Measurements from ENCODE around the gene TMC1. TPM values are rescaled to one million over a fixed set of nuclear protein-coding genes. Genes with fewer than 3 reads are reported as not detected.

The TMC1 gene
- total RNA-seq, 1 donor from 2014 or later: not detected

DNA sequence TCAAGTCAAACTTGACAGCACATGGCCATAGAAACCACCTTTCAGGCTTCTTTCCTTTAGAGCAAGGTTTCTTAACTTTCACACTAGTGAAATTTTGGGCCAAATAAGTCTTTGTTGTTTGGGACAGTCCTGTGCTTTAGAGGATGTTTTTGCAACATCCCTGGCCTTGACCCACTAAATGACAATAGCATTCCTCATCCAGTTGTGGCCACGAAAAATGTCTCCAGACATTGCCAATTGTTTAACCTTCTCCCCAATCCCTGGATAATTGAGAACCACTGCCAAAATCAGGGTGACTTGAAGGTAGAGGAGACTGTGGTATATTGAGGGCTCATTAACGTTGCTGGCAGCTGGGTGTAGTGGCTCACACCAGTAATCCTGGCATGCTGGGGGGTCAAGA lies 359.4 kb downstream of the TMC1 start:
- H3K9me3 Mint-ChIP-seq: peaks cover 23% of the 10 kb centered on the region
- no peak overlapping the region for H3K27ac Mint-ChIP-seq
- no peak for TF ChIP-seq CTCF (IDR thresholded peaks at IDR 0.05; ENCODE audit: unreplicated experiment)
- peaks cover 7% of the 10 kb centered on the region for H3K36me3 Mint-ChIP-seq
- H3K4me1 Mint-ChIP-seq: no peaks in the 10 kb centered on the region
- DNase-seq (ENCODE audit: low spot score in 2 of 2, unreplicated experiment in 2 of 2): no peak
- H3K4me3 Mint-ChIP-seq: no peak overlapping the region
- no peaks in the 10 kb centered on the region for H3K27me3 Mint-ChIP-seq (ENCODE audit: low read depth)

DNA sequence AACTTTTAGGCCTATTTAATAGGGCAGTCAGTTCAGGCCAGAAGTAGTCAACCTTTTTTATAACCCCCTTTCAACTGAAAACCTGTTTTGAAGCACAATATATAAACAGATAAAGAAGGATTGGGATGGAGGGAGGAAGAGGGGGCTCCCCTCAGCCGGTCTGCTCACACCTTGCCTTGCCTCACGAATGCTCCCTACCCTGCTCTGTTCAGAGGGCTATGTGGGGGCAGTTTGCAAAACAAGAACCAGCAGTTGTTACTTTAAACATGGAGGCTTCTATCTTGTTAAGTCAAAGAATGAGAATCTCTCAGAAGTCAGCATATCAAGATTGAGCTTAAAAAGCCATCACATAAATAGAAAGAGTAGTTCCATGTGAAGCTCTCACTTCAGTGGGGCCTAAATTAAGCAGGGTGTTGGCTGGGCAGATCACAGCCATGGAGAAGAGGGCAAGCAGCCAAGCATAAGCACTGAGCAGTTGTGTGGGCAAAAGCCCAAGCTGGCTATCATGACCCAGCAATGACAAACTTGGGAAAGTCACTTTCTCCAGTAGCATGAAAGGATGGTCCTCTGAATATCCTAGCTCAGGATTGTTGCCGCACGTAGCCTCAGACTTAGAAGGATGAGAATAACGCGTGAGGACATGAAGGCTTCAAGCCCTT lies 360.8 kb downstream of the TMC1 start:
- H3K4me1 Mint-ChIP-seq: no peaks in the 10 kb centered on the region
- no peak overlapping the region for H3K4me3 Mint-ChIP-seq
- H3K9me3 Mint-ChIP-seq: peaks cover 28% of the 10 kb centered on the region
- no peak overlapping the region for H3K27ac Mint-ChIP-seq
- H3K27me3 Mint-ChIP-seq (ENCODE audit: low read depth): no peaks in the 10 kb centered on the region
- H3K36me3 Mint-ChIP-seq: peaks cover 7% of the 10 kb centered on the region
- no peak for TF ChIP-seq CTCF (IDR thresholded peaks at IDR 0.05; ENCODE audit: unreplicated experiment)
- no peak for DNase-seq (ENCODE audit: low spot score in 2 of 2, unreplicated experiment in 2 of 2)

- H3K4me3 Mint-ChIP-seq: no peak overlapping the region
- no peaks in the 10 kb centered on the region for H3K36me3 Mint-ChIP-seq
- TF ChIP-seq CTCF (IDR thresholded peaks at IDR 0.05; ENCODE audit: unreplicated experiment): no peak
- no peaks in the 10 kb centered on the region for H3K4me1 Mint-ChIP-seq
- DNase-seq (ENCODE audit: low spot score in 2 of 2, unreplicated experiment in 2 of 2): no peak
- H3K9me3 Mint-ChIP-seq: peaks cover 14% of the 10 kb centered on the region
- H3K27me3 Mint-ChIP-seq (ENCODE audit: low read depth): no peaks in the 10 kb centered on the region
- no peak overlapping the region for H3K27ac Mint-ChIP-seq
Measured at GRCh38 chr9:72883875-72884274, 362.5 kb downstream of the TMC1 start.

DNA sequence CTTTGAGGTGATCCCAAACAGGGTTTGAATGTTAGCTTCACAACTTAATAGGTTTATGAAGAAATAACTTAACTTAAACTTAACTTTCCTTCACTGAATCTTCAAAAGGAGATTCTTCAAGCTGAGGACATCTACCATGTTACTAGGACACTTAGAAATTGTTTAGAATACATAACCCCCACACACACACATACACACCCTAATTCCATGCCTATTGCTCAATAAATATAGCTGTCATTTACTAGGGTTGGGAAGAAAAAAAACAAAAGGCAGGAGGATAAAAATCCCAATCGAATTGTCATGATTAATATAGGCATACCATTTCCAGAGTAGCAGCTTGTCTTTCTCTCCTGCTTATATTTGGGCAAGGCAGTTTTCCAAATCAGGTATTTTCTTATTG lies 363.1 kb downstream of the TMC1 start:
- H3K36me3 Mint-ChIP-seq: no peaks in the 10 kb centered on the region
- no peak overlapping the region for H3K27ac Mint-ChIP-seq
- H3K27me3 Mint-ChIP-seq (ENCODE audit: low read depth): no peaks in the 10 kb centered on the region
- no peaks in the 10 kb centered on the region for H3K4me1 Mint-ChIP-seq
- no peak for TF ChIP-seq CTCF (IDR thresholded peaks at IDR 0.05; ENCODE audit: unreplicated experiment)
- no peak for DNase-seq (ENCODE audit: low spot score in 2 of 2, unreplicated experiment in 2 of 2)
- no peak overlapping the region for H3K4me3 Mint-ChIP-seq
- peaks cover 9% of the 10 kb centered on the region for H3K9me3 Mint-ChIP-seq

Other genes starting within 250 kb of the TMC1 start
- 213 to 221 TPM (median 215 TPM) in 3 replicates for gene ZFAND5, start 156.4 kb upstream of the TMC1 start, total RNA-seq